Measurements from ENCODE around the gene CCSER1. TPM values are rescaled to one million over a fixed set of nuclear protein-coding genes. Genes with fewer than 3 reads are reported as not detected.

CCSER1 gene
- total and polyA plus RNA-seq, 4 donors, result 0.18 to 2.3 (median 1.2) TPM

DNA sequence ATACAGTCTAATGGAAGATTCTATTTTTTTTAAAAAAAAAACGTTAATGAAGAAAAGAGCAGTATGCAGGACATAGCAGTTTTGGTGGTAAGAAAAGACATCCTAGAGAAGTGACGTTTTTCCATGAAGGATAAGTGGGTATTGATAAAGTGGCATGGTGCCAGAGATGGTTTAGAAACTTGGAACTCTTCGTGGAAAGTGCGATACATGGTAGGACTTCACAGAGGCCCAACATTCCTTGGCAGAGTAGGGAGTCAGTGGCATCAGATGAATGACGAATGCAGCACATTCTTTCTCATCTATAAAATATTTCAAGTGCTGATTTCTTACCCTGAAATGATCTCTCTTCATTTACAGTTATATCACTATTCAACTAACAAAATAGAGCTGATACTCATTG, 298.7 kb downstream of the CCSER1 start (continued):
- TF ChIP-seq, protein P1, sequence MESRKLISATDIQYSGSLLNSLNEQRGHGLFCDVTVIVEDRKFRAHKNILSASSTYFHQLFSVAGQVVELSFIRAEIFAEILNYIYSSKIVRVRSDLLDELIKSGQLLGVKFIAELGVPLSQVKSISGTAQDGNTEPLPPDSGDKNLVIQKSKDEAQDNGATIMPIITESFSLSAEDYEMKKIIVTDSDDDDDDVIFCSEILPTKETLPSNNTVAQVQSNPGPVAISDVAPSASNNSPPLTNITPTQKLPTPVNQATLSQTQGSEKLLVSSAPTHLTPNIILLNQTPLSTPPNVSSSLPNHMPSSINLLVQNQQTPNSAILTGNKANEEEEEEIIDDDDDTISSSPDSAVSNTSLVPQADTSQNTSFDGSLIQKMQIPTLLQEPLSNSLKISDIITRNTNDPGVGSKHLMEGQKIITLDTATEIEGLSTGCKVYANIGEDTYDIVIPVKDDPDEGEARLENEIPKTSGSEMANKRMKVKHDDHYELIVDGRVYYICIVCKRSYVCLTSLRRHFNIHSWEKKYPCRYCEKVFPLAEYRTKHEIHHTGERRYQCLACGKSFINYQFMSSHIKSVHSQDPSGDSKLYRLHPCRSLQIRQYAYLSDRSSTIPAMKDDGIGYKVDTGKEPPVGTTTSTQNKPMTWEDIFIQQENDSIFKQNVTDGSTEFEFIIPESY (IDR thresholded peaks at IDR 0.05), result no peak
- TF ChIP-seq FOXA1 (IDR thresholded peaks at IDR 0.05), result no peak
- TF ChIP-seq HNF4G (IDR thresholded peaks at IDR 0.05), result no peak
- no peak for TF ChIP-seq YY1 (IDR thresholded peaks at IDR 0.05)
- TF ChIP-seq RXRA (IDR thresholded peaks at IDR 0.05), result no peak

DNA sequence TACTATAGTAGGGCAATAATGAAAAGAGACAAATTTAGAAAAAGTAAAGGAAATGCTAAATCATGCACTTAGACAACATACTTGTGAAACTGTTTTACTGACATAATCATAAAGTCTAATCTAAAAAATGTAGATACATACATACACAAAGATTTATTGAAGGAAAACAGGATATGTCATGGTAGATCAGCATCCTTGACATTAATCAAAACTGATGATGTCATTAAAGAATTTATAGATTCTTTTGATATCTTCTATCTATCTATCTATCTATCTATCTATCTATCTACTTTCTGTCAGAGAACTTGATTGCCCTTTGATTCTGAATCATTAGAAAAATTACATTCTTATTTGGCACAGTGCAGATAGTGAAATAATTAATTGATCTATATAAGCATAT, 311.3 kb downstream of the CCSER1 start:
- no peaks in the 10 kb centered on the region for H3K4me1 ChIP-seq (ENCODE audit: control insufficient read depth in 4 of 4, insufficient read depth in 4 of 4, low read length in 3 of 4)

DNA sequence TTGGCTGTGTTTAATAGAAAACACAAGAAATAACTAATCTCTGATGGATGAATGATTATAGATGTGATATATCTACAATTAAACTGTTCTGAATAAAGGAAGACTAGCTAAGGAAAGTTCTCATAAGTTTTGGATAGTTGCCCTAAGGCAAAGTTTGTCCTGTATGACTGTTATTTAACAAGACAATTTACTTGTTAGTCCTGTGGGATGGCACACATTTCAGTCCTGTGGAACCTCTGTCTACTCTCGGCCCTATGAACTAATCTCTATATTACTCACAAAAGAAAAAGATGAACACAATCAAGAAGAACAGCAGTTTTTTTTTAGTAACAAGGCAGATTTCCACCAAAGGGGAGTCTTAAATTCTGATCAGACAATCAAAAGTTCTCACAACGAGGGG, 314.6 kb downstream of the CCSER1 start:
- Histone ChIP-seq H3K4me3 (ENCODE audit: low read depth in 1 of 3, low read length in 3 of 3) (no peak overlapping the region), H3K9ac (ENCODE audit: low read depth in 1 of 2, low read length in 2 of 2) (no peak overlapping the region), H3K4me1 (ENCODE audit: control insufficient read depth in 4 of 4, insufficient read depth in 4 of 4, low read length in 3 of 4) (no peaks in the 10 kb centered on the region), H3K27ac (ENCODE audit: low read depth in 1 of 2, low read length in 2 of 2) (no peak overlapping the region), H3K27me3 (ENCODE audit: control insufficient read depth in 4 of 4, insufficient read depth in 4 of 4, low read length in 3 of 4) (no peaks in the 10 kb centered on the region), H3K9me3 (ENCODE audit: control insufficient read depth in 4 of 4, low read length in 3 of 4) (no peaks in the 10 kb centered on the region), H3K36me3 (ENCODE audit: control insufficient read depth in 4 of 4, insufficient read depth in 3 of 4, low read depth in 1 of 4, low read length in 3 of 4) (no peaks in the 10 kb centered on the region)
- TF ChIP-seq YY1 (IDR thresholded peaks at IDR 0.05) (no peak), NR2F2 (IDR thresholded peaks at IDR 0.05) (no peak), TAF1 (conservative IDR thresholded peaks at IDR 0.05) (no peak), EGR1 (IDR thresholded peaks at IDR 0.05; ENCODE audit: low read depth in 2 of 2) (no peak), GABPA (IDR thresholded peaks at IDR 0.05 in 1 of 2, conservative IDR thresholded peaks at IDR 0.05 in 1 of 2) (no peak), HNF4G (IDR thresholded peaks at IDR 0.05) (no peak)
- TF ChIP-seq, protein P2, sequence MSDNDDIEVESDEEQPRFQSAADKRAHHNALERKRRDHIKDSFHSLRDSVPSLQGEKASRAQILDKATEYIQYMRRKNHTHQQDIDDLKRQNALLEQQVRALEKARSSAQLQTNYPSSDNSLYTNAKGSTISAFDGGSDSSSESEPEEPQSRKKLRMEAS (IDR thresholded peaks at IDR 0.05), result no peak
- TF ChIP-seq, protein P3, sequence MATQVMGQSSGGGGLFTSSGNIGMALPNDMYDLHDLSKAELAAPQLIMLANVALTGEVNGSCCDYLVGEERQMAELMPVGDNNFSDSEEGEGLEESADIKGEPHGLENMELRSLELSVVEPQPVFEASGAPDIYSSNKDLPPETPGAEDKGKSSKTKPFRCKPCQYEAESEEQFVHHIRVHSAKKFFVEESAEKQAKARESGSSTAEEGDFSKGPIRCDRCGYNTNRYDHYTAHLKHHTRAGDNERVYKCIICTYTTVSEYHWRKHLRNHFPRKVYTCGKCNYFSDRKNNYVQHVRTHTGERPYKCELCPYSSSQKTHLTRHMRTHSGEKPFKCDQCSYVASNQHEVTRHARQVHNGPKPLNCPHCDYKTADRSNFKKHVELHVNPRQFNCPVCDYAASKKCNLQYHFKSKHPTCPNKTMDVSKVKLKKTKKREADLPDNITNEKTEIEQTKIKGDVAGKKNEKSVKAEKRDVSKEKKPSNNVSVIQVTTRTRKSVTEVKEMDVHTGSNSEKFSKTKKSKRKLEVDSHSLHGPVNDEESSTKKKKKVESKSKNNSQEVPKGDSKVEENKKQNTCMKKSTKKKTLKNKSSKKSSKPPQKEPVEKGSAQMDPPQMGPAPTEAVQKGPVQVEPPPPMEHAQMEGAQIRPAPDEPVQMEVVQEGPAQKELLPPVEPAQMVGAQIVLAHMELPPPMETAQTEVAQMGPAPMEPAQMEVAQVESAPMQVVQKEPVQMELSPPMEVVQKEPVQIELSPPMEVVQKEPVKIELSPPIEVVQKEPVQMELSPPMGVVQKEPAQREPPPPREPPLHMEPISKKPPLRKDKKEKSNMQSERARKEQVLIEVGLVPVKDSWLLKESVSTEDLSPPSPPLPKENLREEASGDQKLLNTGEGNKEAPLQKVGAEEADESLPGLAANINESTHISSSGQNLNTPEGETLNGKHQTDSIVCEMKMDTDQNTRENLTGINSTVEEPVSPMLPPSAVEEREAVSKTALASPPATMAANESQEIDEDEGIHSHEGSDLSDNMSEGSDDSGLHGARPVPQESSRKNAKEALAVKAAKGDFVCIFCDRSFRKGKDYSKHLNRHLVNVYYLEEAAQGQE (IDR thresholded peaks at IDR 0.05), result no peak
- TF ChIP-seq, protein P1 (IDR thresholded peaks at IDR 0.05), result no peak
- no peak for DNase-seq (ENCODE audit: low spot score)
- WGBS, result 68% methylated on average over 2 of the region's 2 CpGs

More for the DNA sequence above, 311.3 kb downstream of the CCSER1 start:
- Histone ChIP-seq H3K9me3 (ENCODE audit: control insufficient read depth in 4 of 4, low read length in 3 of 4) (no peaks in the 10 kb centered on the region), H3K27me3 (ENCODE audit: control insufficient read depth in 4 of 4, insufficient read depth in 4 of 4, low read length in 3 of 4) (no peaks in the 10 kb centered on the region), H3K36me3 (ENCODE audit: control insufficient read depth in 4 of 4, insufficient read depth in 3 of 4, low read depth in 1 of 4, low read length in 3 of 4) (no peaks in the 10 kb centered on the region), H3K4me3 (ENCODE audit: low read depth in 1 of 3, low read length in 3 of 3) (no peak overlapping the region), H3K27ac (ENCODE audit: low read depth in 1 of 2, low read length in 2 of 2) (no peak overlapping the region), H3K9ac (ENCODE audit: low read depth in 1 of 2, low read length in 2 of 2) (no peak overlapping the region)
- TF ChIP-seq HNF4G (IDR thresholded peaks at IDR 0.05), result no peak
- TF ChIP-seq HNF4A (conservative IDR thresholded peaks at IDR 0.05), result no peak
- TF ChIP-seq JUND (IDR thresholded peaks at IDR 0.05), result no peak
- DNase-seq (ENCODE audit: low spot score), result no peak

Data from liver (tissue), 9 donors.